GM12801 (cell line): ENCODE results near the gene KRT9.

Experiments used
- TF ChIP-seq, protein P1 (sequence below): IDR thresholded peaks from one replicate; pipeline ENCODE4 v1.5.1; 2011; ENCODE audit warnings: control low read depth; ENCODE audit not compliant: insufficient read length; ENCODE audit errors: extremely low read depth

Gene KRT9

DNA sequence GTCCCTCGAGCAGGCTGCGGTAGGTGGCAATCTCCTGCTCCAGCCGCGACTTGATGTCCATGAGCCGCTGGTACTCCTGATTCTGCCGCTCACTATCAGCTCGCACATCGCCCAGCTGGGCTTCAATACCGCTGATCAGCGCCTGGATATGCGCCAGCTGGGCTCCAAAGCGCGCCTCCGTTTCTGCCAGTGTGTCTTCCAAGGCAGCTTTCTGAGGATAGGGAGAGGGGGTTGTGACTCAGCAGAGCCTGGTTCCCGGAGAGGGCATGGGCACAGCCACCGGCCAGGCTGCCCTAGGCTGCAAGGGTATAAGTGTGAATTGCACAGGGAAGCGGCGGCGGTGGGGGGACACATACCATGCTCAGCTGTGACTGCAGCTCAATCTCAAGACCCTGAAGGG is 48.1 kb downstream of the KRT9 start:
- TF ChIP-seq, protein P1, sequence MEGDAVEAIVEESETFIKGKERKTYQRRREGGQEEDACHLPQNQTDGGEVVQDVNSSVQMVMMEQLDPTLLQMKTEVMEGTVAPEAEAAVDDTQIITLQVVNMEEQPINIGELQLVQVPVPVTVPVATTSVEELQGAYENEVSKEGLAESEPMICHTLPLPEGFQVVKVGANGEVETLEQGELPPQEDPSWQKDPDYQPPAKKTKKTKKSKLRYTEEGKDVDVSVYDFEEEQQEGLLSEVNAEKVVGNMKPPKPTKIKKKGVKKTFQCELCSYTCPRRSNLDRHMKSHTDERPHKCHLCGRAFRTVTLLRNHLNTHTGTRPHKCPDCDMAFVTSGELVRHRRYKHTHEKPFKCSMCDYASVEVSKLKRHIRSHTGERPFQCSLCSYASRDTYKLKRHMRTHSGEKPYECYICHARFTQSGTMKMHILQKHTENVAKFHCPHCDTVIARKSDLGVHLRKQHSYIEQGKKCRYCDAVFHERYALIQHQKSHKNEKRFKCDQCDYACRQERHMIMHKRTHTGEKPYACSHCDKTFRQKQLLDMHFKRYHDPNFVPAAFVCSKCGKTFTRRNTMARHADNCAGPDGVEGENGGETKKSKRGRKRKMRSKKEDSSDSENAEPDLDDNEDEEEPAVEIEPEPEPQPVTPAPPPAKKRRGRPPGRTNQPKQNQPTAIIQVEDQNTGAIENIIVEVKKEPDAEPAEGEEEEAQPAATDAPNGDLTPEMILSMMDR = no peak

DNA sequence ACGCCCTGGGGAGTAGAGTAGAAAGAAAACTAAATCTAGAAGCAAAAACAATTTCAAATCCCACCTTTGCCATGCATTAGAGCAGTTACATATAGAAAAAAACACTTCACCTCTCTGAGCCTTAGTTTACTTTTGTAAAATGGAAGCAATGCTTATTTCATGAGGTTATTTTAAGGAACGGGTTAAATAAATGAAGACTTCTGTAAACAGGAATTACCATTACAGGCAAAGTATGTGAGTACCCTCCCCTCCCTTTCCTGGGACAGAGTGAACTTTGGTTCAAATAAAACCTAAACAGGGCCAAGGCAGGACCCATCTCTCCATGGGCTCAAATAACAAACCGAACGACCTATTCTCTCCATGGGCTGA is 48.6 kb downstream of the KRT9 start:
- TF ChIP-seq, protein P1 = no peak

DNA sequence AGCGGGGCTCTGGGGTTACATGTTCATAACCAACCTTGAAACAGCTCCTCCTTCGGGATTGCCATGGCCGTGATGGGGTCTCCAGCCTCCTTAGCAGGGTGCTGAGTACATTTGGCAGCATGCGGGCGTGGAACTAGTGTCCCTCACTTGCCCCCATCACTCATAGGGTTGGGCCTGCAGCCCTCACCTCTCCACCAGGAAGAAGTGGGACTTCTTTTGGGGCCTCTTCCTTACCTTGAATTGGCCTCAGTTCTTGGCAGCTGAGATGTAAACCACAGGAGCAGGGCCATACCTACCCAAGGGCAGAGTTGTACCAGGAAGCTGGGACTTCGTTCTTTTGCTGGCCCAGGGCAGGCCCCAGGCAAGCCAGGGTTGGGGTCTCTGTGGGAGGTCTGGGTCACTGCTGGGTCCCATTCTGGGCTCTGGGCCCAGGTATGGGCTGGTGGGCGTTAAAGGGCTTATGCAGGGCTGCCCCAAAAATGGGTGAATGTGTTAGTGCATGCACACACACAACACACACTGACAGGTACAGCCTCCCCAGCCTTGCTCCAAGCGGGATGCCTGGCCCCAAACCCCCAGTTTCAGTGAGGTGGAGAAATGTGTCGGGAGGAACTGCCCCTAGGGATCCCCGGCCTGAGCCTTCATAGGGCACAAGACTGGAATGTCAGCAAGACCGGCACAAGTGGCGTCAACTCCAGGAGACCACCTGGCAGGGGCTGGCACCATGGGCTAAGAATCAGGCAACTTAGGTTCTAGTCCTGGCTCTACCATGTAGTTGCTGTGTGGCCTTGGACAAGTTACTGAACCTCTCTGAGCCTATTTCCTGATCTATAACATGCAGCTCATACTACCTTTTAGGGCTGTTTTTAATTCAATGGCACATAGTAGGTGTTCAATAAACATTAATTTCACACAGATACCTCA is 49.3 kb downstream of the KRT9 start:
- TF ChIP-seq, protein P1 = no peak

DNA sequence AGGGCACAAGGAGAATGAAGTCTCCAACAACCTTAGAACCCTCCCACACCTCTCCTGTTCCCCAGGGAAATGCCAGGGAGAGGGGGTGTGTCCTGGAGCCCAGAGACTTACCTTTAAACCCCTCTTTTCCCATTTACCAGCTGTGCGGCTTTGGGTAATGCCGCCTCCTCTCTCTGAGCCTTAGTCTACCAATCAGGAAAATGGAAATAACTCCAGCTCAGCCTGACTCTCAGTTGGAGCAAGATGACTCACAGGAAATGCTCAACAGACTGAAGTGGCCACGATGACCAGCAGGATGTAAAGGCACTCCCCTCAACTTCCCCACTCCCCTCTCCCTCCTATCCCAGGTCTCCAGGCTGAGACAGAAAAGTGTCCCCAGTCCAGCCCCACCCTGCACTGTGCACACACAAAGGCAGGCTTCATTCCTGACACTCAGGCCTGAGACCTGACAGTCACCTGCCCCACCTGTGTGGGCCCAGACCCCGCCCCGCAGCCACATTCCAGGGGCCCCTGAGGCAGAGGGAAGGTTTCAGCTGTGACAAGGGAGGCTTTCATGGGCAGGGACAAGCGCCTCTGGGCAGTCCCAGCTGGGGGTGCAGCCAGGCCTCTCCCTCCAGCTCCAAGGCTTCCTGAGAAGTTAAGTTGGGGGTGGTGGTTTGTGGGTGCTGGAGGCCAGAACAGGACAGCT is 50.1 kb downstream of the KRT9 start:
- TF ChIP-seq, protein P1 = no peak

GRCh38 chr17:41520821-41521521 is 50.9 kb downstream of the KRT9 start:
- TF ChIP-seq, protein P1 = no peak

DNA sequence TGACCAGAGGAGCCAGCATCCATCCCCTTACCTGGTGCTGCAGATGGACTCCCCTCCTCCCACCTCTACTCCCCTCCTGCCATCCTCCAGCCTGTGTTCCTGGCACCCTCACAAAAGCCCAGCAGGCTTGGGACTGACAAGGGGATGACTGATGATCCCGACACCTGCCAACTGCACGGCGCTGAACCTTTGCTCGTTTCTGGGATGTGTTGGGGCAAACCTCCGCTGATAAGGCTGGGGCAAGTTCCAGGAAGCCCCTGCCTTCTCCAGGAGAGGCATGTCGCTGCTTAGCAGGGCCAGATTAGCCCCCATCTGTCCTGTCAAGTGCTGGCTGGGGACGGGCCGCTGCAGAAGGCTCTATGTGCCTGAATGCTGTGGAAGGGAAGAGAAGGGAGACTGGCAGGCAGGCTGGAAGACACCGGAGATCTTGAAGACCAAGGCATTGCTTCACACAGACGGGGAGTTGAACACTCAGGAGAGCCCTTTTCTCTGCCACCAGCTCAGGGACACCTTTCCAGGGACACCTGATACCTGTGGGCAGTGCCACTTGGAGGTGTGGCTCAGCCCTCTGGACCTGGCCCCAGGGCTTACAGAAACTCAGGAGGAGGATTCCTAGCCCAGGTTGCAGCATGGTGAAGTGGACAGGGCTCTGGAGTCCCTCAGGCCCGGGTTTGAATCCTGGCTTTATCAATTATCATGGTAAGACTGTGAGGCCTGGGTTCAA is 52.2 kb downstream of the KRT9 start:
- TF ChIP-seq, protein P1 = no peak
